ENCODE measurements around the gene ARIH1. TPM values are rescaled to one million over a fixed set of nuclear protein-coding genes. Genes with fewer than 3 reads are reported as not detected.

ARIH1 gene
- total and polyA plus RNA-seq, 10 of the 15 experiments (the other 5 are each of a cell fraction or from before 2014, with no cell fraction given), result 14.7 to 99.5 (median 26.5) TPM

DNA sequence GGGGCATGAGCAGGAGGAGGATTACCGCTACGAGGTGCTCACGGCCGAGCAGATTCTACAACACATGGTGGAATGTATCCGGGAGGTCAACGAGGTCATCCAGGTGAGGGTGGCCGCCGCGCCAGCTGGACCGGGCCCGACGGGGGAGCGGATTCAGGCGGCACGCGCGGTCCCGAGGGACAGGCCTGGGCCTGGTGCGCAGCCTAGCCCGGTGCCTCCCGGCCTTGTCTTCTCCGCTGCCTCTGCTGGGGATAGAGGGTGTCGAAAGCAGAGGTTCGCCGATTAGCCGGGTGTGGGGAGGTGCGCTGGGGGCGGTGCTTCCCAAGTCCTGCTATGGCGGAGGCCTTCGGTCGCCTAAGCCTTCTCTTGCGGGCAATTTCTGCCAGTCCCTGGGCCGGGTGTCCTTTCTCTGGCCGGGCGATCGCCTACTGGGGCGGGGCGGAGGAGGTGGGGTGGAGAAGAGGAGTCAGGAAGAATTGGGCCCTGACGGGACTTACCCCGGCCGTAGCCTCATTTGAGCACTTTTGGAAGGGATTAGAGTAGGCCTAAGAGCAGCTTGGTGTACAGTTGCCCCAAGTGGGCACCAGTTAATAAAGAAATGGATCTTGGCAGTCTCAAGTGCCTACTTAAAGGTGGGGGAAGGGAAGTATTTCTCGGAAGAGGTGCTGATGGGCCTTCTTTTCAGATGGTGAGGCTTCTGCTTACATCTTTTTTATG is 940 bp downstream of the ARIH1 start:
- H3K27me3 ChIP-seq (replicated peaks in 1 of 2; ENCODE audit: control insufficient read depth in 2 of 2, insufficient read depth in 2 of 2, low read length in 1 of 2), result no peaks in the 10 kb centered on the region
- peaks cover 7% of the 10 kb centered on the region for H3K4me1 ChIP-seq (ENCODE audit: control insufficient read depth, insufficient read depth, low read length)
- ChIA-PET SMC1A (ENCODE audit: uncharacterized antibody, unreplicated experiment) (interaction anchor here (1.0 to 1.1 kb wide), 2 partner anchors 14 to 362 kb away, joined by 3 read pairs; no protein-coding TSS in a partner anchor), RAD21 (ENCODE audit: unreplicated experiment) (no interaction called here), POLR2A (interaction anchor here (0.6 to 1.6 kb wide), 3 partner anchors 10 to 20 kb away, joined by 3 to 4 read pairs (median 3); no protein-coding TSS in a partner anchor), CTCF (interaction anchor here (0.8 to 1.5 kb wide), 4 partner anchors 13 to 162 kb away, joined by 3 to 5 read pairs (median 4); no protein-coding TSS in a partner anchor)
- WGBS (ENCODE audit: insufficient coverage, insufficient replicate concordance, low lambda C conversion rate, missing lambda C conversion rate), result 2% methylated on average over 27 of the region's 42 CpGs
- no peaks in the 10 kb centered on the region for H3K9me3 ChIP-seq (replicated peaks; ENCODE audit: control insufficient read depth, insufficient read depth, low read length)
- H4K20me1 ChIP-seq (ENCODE audit: control insufficient read depth, insufficient read depth), result no peaks in the 10 kb centered on the region
- peak; percentile 35 for DNase-seq (ENCODE audit: low read depth, low spot score)
- peak overlapping the region; percentile 99 for H3K9ac ChIP-seq (ENCODE audit: control insufficient read depth, insufficient read depth, low read length)
- ATAC-seq, result peak; percentile 73
- BruUV-seq (replicated peaks), result TSS peak; percentile 49
- H3K4me2 ChIP-seq (ENCODE audit: control insufficient read depth, insufficient read depth), result peak overlapping the region; percentile 56
- FAIRE-seq, result no peak
- H3K79me2 ChIP-seq (ENCODE audit: control insufficient read depth, insufficient read depth, low read length), result peaks cover 60% of the 10 kb centered on the region
- in situ Hi-C loops (cut with MboI), result loop anchor here (10.0 kb wide), 1 partner anchor 200 kb away; no protein-coding TSS in a partner anchor
- peak overlapping the region; percentile 40 for H2AFZ ChIP-seq (ENCODE audit: control insufficient read depth, low read depth, low read length)
- H3K4me3 ChIP-seq, result peak overlapping the region; percentile 91
- H3K27ac ChIP-seq (ENCODE audit: control insufficient read depth, insufficient read depth), result peak overlapping the region; percentile 94
- 0 out of 4 replicates have a peak, but pooled peaks cover 0 to 5% of the 10 kb centered on the region in 2 experiments for H3K36me3 ChIP-seq (ENCODE audit: control insufficient read depth in 2 of 2, insufficient read depth in 2 of 2, low read length in 1 of 2)
- intact Hi-C loops (cut with micrococcal nuclease; ENCODE audit: unreplicated experiment), result loop anchor here (5.0 kb wide), 2 partner anchors 98 to 248 kb away; partner anchors contain the start of gene HEXA
- no peak for TF ChIP-seq ZBTB33 (IDR thresholded peaks at IDR 0.05)
- TF ChIP-seq TCF12 (IDR thresholded peaks at IDR 0.05; ENCODE audit: low read depth, low read length), result 0 out of 2 replicates have a peak, but pooled peaks have one; percentile 9
- TF ChIP-seq TAF1 (IDR thresholded peaks at IDR 0.05; ENCODE audit: borderline replicate concordance, low read depth, low read length), result peak; percentile 49; the same call in 1 of the 2 replicates
- TF ChIP-seq ATF7 (IDR thresholded peaks at IDR 0.05; ENCODE audit: low read depth), result no peak
- TF ChIP-seq MTA3 (IDR thresholded peaks at IDR 0.05; ENCODE audit: borderline replicate concordance, low read length), result no peak
- 0 out of 2 replicates have a peak, but pooled peaks have one; percentile 16 for TF ChIP-seq CREM (IDR thresholded peaks at IDR 0.05; ENCODE audit: low read depth)
- TF ChIP-seq ZNF622 (IDR thresholded peaks at IDR 0.05), result no peak
- no peak for TF ChIP-seq NR2C2 (IDR thresholded peaks at IDR 0.05; ENCODE audit: borderline replicate concordance, control insufficient read depth, insufficient read length, low read depth)
- TF ChIP-seq SUZ12 (IDR thresholded peaks at IDR 0.05; ENCODE audit: unreplicated experiment), result no peak
- no peak for TF ChIP-seq HDGF (IDR thresholded peaks at IDR 0.05)
- TF ChIP-seq JUNB (IDR thresholded peaks at IDR 0.05), result no peak
- peak; percentile 51; the same call in 1 of the 3 replicates for TF ChIP-seq POU2F2 (IDR thresholded peaks at IDR 0.05; ENCODE audit: borderline replicate concordance, low read depth, low read length)
- no peak for TF ChIP-seq ZBTB4 (CRISPR knock-in tag; IDR thresholded peaks at IDR 0.05)
- TF ChIP-seq CHD2 (IDR thresholded peaks at IDR 0.05; ENCODE audit: borderline replicate concordance, low read depth, low read length), result no peak
- peak; percentile 91 for TF ChIP-seq MEF2B (IDR thresholded peaks at IDR 0.05; ENCODE audit: partially characterized antibody, poor library complexity, severe bottlenecking)
- no peak for TF ChIP-seq ZNF217 (IDR thresholded peaks at IDR 0.05)
- no peak for TF ChIP-seq BCL11A (IDR thresholded peaks at IDR 0.05; ENCODE audit: low read depth, low read length)
- peak; percentile 83 for TF ChIP-seq POLR2AphosphoS5 (IDR thresholded peaks at IDR 0.05; ENCODE audit: low read length)
- TF ChIP-seq CHD1 (IDR thresholded peaks at IDR 0.05; ENCODE audit: low read depth, low read length), result no peak
- TF ChIP-seq MXI1 (IDR thresholded peaks at IDR 0.05; ENCODE audit: low read depth, low read length), result 0 out of 2 replicates have a peak, but pooled peaks have one; percentile 56

Measured in GM12878 (cell line).